Posterior vena cava (tissue), 2 donors: Measurements from ENCODE around the gene TGFBRAP1. TPM values are rescaled to one million over a fixed set of nuclear protein-coding genes. Genes with fewer than 3 reads are reported as not detected.
"Not testable (repeated sequence)": the region's sequence is repeated elsewhere in the genome, so short reads cannot be mapped to it uniquely, and the experiment has no call there.

Source experiments
- DNase-seq: peaks from one replicate; pipeline ENCODE4 v3.0.0-alpha.2; 2020; ENCODE audit warnings: low spot score
- intact Hi-C, 2 donors: fragments of 100-400 bp; cut with DNase I; formaldehyde crosslinking; loops; one replicate each; pipeline versions ENCODE4 v1.14.1 to v1.14.2; 2022 to 2023
- total RNA-seq, 2 donors: library from RNA; stranded (reverse); fragmentation: NEBNext Ultra II Directional; extraction: Animal tissue kit (Norgen Biotek cat#: 25700); gene quantifications; one replicate each; pipeline ENCODE4 v1.2.1, GENCODE V29; 2021
- donor health status: DM: yes; HTN: yes; CAD: no.
- donor health status: DM: yes; HTN: yes; CAD: no.

Gene TGFBRAP1
- total RNA-seq, 2 donors from 2014 or later = 16.1 to 18.8 TPM

GRCh38 chr2:105364436-105365139 is 35.1 kb upstream of the TGFBRAP1 start:
- DNase-seq = no peak
- intact Hi-C loops = no loop called here

- DNase-seq = no peak
- intact Hi-C loops = no loop called here
Measured at GRCh38 chr2:105362862-105363591, 33.5 kb upstream of the TGFBRAP1 start.

GRCh38 chr2:105361102-105361889 is 31.8 kb upstream of the TGFBRAP1 start:
- DNase-seq = no peak
- intact Hi-C loops = no loop called here

- DNase-seq = no peak
- intact Hi-C loops = no loop called here
Measured at GRCh38 chr2:105358593-105358992, 29.1 kb upstream of the TGFBRAP1 start.

- DNase-seq = no peak
- intact Hi-C loops = no loop called here
Measured at GRCh38 chr2:105357122-105357521, 27.6 kb upstream of the TGFBRAP1 start.

- no peak for DNase-seq
- intact Hi-C loops = loop anchor here (5.0 to 10.0 kb wide), 2 partner anchors 177 to 180 kb away; no protein-coding TSS in a partner anchor
Measured at GRCh38 chr2:105344704-105345345, 15.3 kb upstream of the TGFBRAP1 start.

- intact Hi-C loops = no loop called here
Measured at GRCh38 chr2:105339414-105339813, 9.9 kb upstream of the TGFBRAP1 start.

GRCh38 chr2:105338020-105338385 is 8.5 kb upstream of the TGFBRAP1 start:
- intact Hi-C loops = no loop called here

More at GRCh38 chr2:105339414-105339813, 9.9 kb upstream of the TGFBRAP1 start:
- DNase-seq = no peak

GRCh38 chr2:105337122-105338019 is 7.8 kb upstream of the TGFBRAP1 start, which contains the start of gene C2orf49:
Gene C2orf49, plus strand, starts transcription at chr2:105337540. Its CDS starts 48 bp downstream, at chr2:105337588.
- intact Hi-C loops = no loop called here
- peak; percentile 97 for DNase-seq

More at GRCh38 chr2:105338020-105338385, 8.5 kb upstream of the TGFBRAP1 start:
- no peak for DNase-seq

GRCh38 chr2:105336786-105337121 is 7.2 kb upstream of the TGFBRAP1 start:
- no peak for DNase-seq
- intact Hi-C loops = no loop called here

- intact Hi-C loops = no loop called here
Measured at GRCh38 chr2:105335469-105335868, 5.9 kb upstream of the TGFBRAP1 start.

GRCh38 chr2:105334211-105334610 is 4.7 kb upstream of the TGFBRAP1 start:
- no peak for DNase-seq
- intact Hi-C loops = no loop called here

More at GRCh38 chr2:105335469-105335868, 5.9 kb upstream of the TGFBRAP1 start:
- DNase-seq = no peak

- intact Hi-C loops = no loop called here
- DNase-seq = no peak
Measured at GRCh38 chr2:105330681-105331375, 1.3 kb upstream of the TGFBRAP1 start.

GRCh38 chr2:105329197-105329554 is 359 bp downstream of the TGFBRAP1 start:
- DNase-seq = no peak
- intact Hi-C loops = no loop called here

GRCh38 chr2:105328281-105329196 is 996 bp downstream of the TGFBRAP1 start:
- DNase-seq = peak; percentile 84
- intact Hi-C loops = no loop called here

GRCh38 chr2:105327690-105328089 is 1.8 kb downstream of the TGFBRAP1 start:
- DNase-seq = no peak
- intact Hi-C loops = no loop called here

- DNase-seq, intact Hi-C loops: not testable (repeated sequence)
Measured at GRCh38 chr2:105327271-105327670, 2.3 kb downstream of the TGFBRAP1 start.
